Measurements from ENCODE around the gene LRPPRC. TPM values are rescaled to one million over a fixed set of nuclear protein-coding genes. Genes with fewer than 3 reads are reported as not detected.

LRPPRC gene
- total RNA-seq, 1 donor from 2014 or later = 85.8 TPM

GRCh38 chr2:43889416-43889815 lies 106.4 kb downstream of the LRPPRC start:
- intact Hi-C loops (cut with micrococcal nuclease) = no loop called here
- H3K36me3 ChIP-seq = peaks cover 83% of the 10 kb centered on the region

DNA sequence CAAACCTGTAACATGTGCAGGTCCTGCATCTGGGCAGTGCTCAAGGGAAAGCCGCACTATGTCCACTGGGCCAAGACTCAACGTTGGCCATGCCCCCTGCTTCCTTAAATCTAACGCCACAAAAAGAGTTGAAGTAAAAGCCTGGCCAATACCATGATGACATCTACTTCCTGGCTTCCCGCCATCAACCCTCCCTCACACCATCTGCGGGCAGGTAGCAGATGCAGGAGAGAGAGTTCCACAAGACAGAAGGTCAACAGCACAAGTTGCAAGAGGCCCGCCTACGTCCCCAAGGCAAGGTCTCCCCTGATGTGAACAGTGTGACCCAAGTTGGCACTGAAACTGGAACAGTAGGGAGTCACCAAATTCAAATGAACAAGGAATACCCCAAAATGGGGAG lies 108.6 kb downstream of the LRPPRC start:
- H3K9me3 ChIP-seq (replicated peaks) = no peaks in the 10 kb centered on the region
- peaks cover 6% of the 10 kb centered on the region for H3K4me1 ChIP-seq
- TF ChIP-seq, protein P1, sequence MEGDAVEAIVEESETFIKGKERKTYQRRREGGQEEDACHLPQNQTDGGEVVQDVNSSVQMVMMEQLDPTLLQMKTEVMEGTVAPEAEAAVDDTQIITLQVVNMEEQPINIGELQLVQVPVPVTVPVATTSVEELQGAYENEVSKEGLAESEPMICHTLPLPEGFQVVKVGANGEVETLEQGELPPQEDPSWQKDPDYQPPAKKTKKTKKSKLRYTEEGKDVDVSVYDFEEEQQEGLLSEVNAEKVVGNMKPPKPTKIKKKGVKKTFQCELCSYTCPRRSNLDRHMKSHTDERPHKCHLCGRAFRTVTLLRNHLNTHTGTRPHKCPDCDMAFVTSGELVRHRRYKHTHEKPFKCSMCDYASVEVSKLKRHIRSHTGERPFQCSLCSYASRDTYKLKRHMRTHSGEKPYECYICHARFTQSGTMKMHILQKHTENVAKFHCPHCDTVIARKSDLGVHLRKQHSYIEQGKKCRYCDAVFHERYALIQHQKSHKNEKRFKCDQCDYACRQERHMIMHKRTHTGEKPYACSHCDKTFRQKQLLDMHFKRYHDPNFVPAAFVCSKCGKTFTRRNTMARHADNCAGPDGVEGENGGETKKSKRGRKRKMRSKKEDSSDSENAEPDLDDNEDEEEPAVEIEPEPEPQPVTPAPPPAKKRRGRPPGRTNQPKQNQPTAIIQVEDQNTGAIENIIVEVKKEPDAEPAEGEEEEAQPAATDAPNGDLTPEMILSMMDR (IDR thresholded peaks at IDR 0.05; ENCODE audit: borderline replicate concordance) = no peak
- no peak overlapping the region for H3K27ac ChIP-seq (replicated peaks)
- intact Hi-C loops (cut with micrococcal nuclease) = no loop called here
- H3K4me3 ChIP-seq = no peak overlapping the region
- H3K27me3 ChIP-seq (ENCODE audit: low read depth) = no peaks in the 10 kb centered on the region
- DNase-seq = no peak
- peaks cover 61% of the 10 kb centered on the region for H3K36me3 ChIP-seq

More at GRCh38 chr2:43889416-43889815, 106.4 kb downstream of the LRPPRC start:
- DNase-seq = no peak
- H3K27ac ChIP-seq (replicated peaks) = no peak overlapping the region
- TF ChIP-seq, protein P1 (IDR thresholded peaks at IDR 0.05; ENCODE audit: borderline replicate concordance) = no peak
- H3K9me3 ChIP-seq (replicated peaks) = no peaks in the 10 kb centered on the region
- H3K4me1 ChIP-seq = no peaks in the 10 kb centered on the region
- H3K27me3 ChIP-seq (ENCODE audit: low read depth) = no peaks in the 10 kb centered on the region
- no peak overlapping the region for H3K4me3 ChIP-seq

GRCh38 chr2:43885132-43885632 lies 110.6 kb downstream of the LRPPRC start:
- Histone ChIP-seq H3K4me3 (no peak overlapping the region), H3K4me1 (peaks cover 6% of the 10 kb centered on the region), H3K36me3 (peaks cover 43% of the 10 kb centered on the region), H3K27me3 (ENCODE audit: low read depth) (no peaks in the 10 kb centered on the region), H3K9me3 (replicated peaks) (no peaks in the 10 kb centered on the region), H3K27ac (replicated peaks) (no peak overlapping the region)
- DNase-seq = no peak
- intact Hi-C loops (cut with micrococcal nuclease) = no loop called here
- TF ChIP-seq, protein P1 (IDR thresholded peaks at IDR 0.05; ENCODE audit: borderline replicate concordance) = no peak

GRCh38 chr2:43884689-43885088 lies 111.1 kb downstream of the LRPPRC start:
- TF ChIP-seq, protein P1 (IDR thresholded peaks at IDR 0.05; ENCODE audit: borderline replicate concordance) = no peak
- H3K9me3 ChIP-seq (replicated peaks) = no peaks in the 10 kb centered on the region
- no peak overlapping the region for H3K4me3 ChIP-seq
- peaks cover 38% of the 10 kb centered on the region for H3K36me3 ChIP-seq
- no peak for DNase-seq
- intact Hi-C loops (cut with micrococcal nuclease) = no loop called here
- no peak overlapping the region for H3K27ac ChIP-seq (replicated peaks)
- H3K27me3 ChIP-seq (ENCODE audit: low read depth) = no peaks in the 10 kb centered on the region
- H3K4me1 ChIP-seq = peaks cover 6% of the 10 kb centered on the region

- Histone ChIP-seq H3K27me3 (ENCODE audit: low read depth) (peaks cover 5% of the 10 kb centered on the region), H3K36me3 (peaks cover 14% of the 10 kb centered on the region), H3K4me1 (peaks cover 6% of the 10 kb centered on the region), H3K27ac (replicated peaks) (no peak overlapping the region), H3K4me3 (no peak overlapping the region), H3K9me3 (replicated peaks) (no peaks in the 10 kb centered on the region)
- DNase-seq = no peak
- TF ChIP-seq, protein P1 (IDR thresholded peaks at IDR 0.05; ENCODE audit: borderline replicate concordance) = no peak
- intact Hi-C loops (cut with micrococcal nuclease) = no loop called here
Measured at GRCh38 chr2:43882312-43882711, 113.5 kb downstream of the LRPPRC start.
